ENCODE results near the gene MYL6B. TPM values are rescaled to one million over a fixed set of nuclear protein-coding genes. Genes with fewer than 3 reads are reported as not detected.
"Not testable (repeated sequence)": the region's sequence is repeated elsewhere in the genome, so short reads cannot be mapped to it uniquely, and the experiment has no call there.

MYL6B gene
- total and polyA plus RNA-seq, 2 experiments from 2014 or later = 96.9 to 164 TPM

GRCh38 chr12:56116267-56117081 is 35.9 kb upstream of the MYL6B start, which contains the start of gene RPL41:
Gene RPL41 (plus strand): TSS chr12:56116633.
- Histone ChIP-seq H3K9me2 (ENCODE audit: insufficient read depth) (no peaks in the 10 kb centered on the region), H4K20me1 (replicated peaks; ENCODE audit: insufficient read depth) (no peaks in the 10 kb centered on the region), H3K4me3 (peak within 1 kb of the TSS; percentile 86), H3K27me3 (ENCODE audit: insufficient read depth) (no peaks in the 10 kb centered on the region), H3K36me3 (ENCODE audit: insufficient read depth) (peaks cover 10% of the 10 kb centered on the region; the same call in 1 of the 2 replicates), H2AFZ (peak within 1 kb of the TSS; percentile 6), H3K4me1 (ENCODE audit: insufficient read depth) (peaks cover 10% of the 10 kb centered on the region), H3F3A (replicated peaks; ENCODE audit: low read depth) (peaks cover 26% of the 10 kb centered on the region), H3K79me2 (replicated peaks; ENCODE audit: insufficient read depth) (peaks cover 12% of the 10 kb centered on the region), H3K27ac (ENCODE audit: low read depth) (peak within 1 kb of the TSS; percentile 96), H3K4me2 (peak within 1 kb of the TSS; percentile 90)
- TF ChIP-seq ETS1 (IDR thresholded peaks at IDR 0.05) (peak; percentile 76), STAT1 (IDR thresholded peaks at IDR 0.05; ENCODE audit: unreplicated experiment) (no peak), JUNB (IDR thresholded peaks at IDR 0.05; ENCODE audit: unreplicated experiment) (no peak), NANOG (IDR thresholded peaks at IDR 0.05; ENCODE audit: borderline replicate concordance) (peak; percentile 46; the same call in 1 of the 2 replicates), EZH2phosphoT487 (IDR thresholded peaks at IDR 0.05; ENCODE audit: unreplicated experiment) (no peak), CREB1 (CRISPR knock-in tag; IDR thresholded peaks at IDR 0.05; ENCODE audit: low read depth) (peak; percentile 94), POLR2AphosphoS5 (IDR thresholded peaks at IDR 0.05; ENCODE audit: low read depth) (peak; percentile 100), ZNF331 (CRISPR knock-in tag; IDR thresholded peaks at IDR 0.05; ENCODE audit: low read depth) (no peak), ZNF462 (CRISPR knock-in tag; IDR thresholded peaks at IDR 0.05) (no peak), EZH2 (IDR thresholded peaks at IDR 0.05; ENCODE audit: low read depth, unreplicated experiment) (no peak)
- TF ChIP-seq, protein P1, sequence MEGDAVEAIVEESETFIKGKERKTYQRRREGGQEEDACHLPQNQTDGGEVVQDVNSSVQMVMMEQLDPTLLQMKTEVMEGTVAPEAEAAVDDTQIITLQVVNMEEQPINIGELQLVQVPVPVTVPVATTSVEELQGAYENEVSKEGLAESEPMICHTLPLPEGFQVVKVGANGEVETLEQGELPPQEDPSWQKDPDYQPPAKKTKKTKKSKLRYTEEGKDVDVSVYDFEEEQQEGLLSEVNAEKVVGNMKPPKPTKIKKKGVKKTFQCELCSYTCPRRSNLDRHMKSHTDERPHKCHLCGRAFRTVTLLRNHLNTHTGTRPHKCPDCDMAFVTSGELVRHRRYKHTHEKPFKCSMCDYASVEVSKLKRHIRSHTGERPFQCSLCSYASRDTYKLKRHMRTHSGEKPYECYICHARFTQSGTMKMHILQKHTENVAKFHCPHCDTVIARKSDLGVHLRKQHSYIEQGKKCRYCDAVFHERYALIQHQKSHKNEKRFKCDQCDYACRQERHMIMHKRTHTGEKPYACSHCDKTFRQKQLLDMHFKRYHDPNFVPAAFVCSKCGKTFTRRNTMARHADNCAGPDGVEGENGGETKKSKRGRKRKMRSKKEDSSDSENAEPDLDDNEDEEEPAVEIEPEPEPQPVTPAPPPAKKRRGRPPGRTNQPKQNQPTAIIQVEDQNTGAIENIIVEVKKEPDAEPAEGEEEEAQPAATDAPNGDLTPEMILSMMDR (conservative IDR thresholded peaks at IDR 0.05; ENCODE audit: low read depth in 2 of 2) = no peak
- Mint-ChIP-seq H3K4me3 (peak within 1 kb of the TSS; percentile 94), H3K27ac (peak within 1 kb of the TSS; percentile 100), H3K9me3 (peaks cover 6% of the 10 kb centered on the region; the same call in 2 of the 3 replicates), H3K27me3 (ENCODE audit: insufficient read depth, low read depth, poor library complexity) (peaks cover 22% of the 10 kb centered on the region), H3K4me1 (peaks cover 19% of the 10 kb centered on the region), H3K36me3 (ENCODE audit: low read depth) (peaks cover 61% of the 10 kb centered on the region)
- DNase-seq (ENCODE audit: low spot score) = peak; percentile 97
- ATAC-seq = peak; percentile 17

DNA sequence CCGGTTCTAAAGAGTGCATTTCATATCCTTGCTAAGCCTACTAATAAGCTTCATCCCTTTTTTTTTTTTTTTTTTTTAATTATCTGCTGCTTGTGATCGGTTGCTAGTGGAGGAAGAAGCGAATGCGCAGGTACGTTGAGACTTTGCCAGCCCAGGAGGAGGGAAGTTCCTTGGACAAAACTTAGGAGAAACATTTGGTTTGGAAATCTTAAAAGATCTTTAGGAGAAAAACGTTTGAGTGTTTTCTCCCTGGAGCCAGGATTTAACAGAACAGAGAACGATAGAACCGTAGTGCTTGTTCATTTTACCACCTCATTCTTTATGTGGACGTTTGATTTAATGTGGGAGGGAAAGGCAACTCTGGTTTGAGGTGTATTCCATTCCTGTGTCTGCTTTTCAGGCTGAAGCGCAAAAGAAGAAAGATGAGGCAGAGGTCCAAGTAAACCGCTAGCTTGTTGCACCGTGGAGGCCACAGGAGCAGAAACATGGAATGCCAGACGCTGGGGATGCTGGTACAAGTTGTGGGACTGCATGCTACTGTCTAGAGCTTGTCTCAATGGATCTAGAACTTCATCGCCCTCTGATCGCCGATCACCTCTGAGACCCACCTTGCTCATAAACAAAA is 35.2 kb upstream of the MYL6B start:
- H2AFZ ChIP-seq; H3K36me3 ChIP-seq (ENCODE audit: insufficient read depth); H4K20me1 ChIP-seq (replicated peaks; ENCODE audit: insufficient read depth); ATAC-seq; H3K4me1 ChIP-seq (ENCODE audit: insufficient read depth); H3K9me3 Mint-ChIP-seq; DNase-seq (ENCODE audit: low spot score); H3K9me2 ChIP-seq (ENCODE audit: insufficient read depth); H3K27me3 ChIP-seq (ENCODE audit: insufficient read depth): not testable (repeated sequence)
- H3K4me1 Mint-ChIP-seq = peaks cover 19% of the 10 kb centered on the region
- Histone ChIP-seq H3K4me2 (peak overlapping the region; percentile 90), H3K27ac (ENCODE audit: low read depth) (peak overlapping the region; percentile 96), H3K4me3 (peak overlapping the region; percentile 86), H3F3A (replicated peaks; ENCODE audit: low read depth) (peaks cover 26% of the 10 kb centered on the region), H3K79me2 (replicated peaks; ENCODE audit: insufficient read depth) (peaks cover 12% of the 10 kb centered on the region)
- peak overlapping the region; percentile 94 for H3K4me3 Mint-ChIP-seq
- peaks cover 55% of the 10 kb centered on the region for H3K36me3 Mint-ChIP-seq (ENCODE audit: low read depth)
- peaks cover 21% of the 10 kb centered on the region for H3K27me3 Mint-ChIP-seq (ENCODE audit: insufficient read depth, low read depth, poor library complexity)
- peak overlapping the region; percentile 100 for H3K27ac Mint-ChIP-seq

Measured in GM23338 (cell line).